GM19023 (cell line): ENCODE measurements around the gene CREB5.

Experiments used
- ATAC-seq: cut with Tn5 transposase; IDR thresholded peaks from one replicate; pipeline ENCODE4 v1.9.1; 2021; ENCODE audit warnings: mild to moderate bottlenecking, moderate library complexity; ENCODE audit not compliant: unreplicated experiment

Gene CREB5

DNA sequence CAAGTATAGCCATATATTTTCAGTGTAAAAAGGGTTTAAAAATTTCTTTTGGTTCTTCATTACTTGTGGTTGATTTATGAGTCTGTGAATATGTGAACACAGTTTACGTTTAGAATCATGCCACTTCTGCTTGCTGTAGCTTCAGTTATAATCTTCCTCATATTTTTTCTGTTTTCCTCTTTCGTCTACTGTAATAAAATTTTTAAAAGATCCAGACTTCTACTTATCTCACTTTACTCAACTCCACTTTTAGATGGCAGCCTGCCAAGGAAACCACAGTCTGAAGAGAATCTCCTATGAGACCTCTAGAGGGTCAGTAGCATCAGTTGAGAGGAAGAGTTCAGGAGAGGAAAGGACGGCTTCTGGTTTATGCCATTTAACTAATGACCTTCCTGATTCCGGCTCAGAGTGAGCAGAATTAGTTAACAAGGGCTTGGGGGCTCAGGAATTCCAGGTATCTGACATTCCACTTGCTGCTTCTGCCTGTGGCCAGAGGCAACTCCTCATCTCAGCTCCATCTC lies 21.4 kb downstream of the CREB5 start:
- no peak for ATAC-seq

DNA sequence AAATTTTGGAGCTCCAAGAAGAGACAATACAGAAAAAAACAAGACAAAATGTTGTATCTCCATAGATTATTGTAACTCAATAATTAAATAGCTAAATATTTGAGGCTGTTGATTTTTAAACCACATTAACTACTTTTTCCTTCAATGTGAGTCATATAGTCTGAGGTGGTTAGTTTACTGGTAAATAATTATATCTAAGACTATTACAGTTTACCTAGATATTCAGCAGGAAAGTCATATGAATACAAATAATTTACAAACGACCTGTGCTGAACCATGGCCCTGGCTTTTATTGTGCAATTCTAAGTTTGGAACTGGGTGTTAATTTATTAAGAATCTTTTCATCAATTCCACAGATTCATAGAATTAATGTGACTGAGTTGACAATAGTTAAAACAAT lies 22.2 kb downstream of the CREB5 start:
- ATAC-seq: no peak

DNA sequence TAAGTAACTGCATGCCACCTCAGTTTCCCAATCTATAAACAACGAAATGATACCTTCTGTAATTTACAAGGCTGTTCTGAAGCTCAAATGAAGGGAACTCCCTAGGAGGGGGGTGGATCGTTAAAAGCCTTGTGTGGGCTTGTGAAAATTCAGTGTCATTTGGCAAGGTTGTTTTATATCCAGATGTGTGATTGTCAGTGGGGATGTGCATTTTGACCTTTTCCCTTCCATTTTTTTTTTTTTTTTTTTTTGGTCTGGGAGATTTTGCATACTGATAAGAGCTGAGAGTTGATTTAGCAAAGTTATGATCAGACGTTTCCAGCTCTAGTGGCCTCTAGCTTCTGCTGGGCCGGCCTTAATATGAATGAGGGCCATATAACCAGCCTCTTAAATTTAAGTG lies 22.8 kb downstream of the CREB5 start:
- no peak for ATAC-seq

- ATAC-seq: no peak
These were observed 23.5 kb downstream of the CREB5 start for GRCh38 chr7:28435732-28436378.

DNA sequence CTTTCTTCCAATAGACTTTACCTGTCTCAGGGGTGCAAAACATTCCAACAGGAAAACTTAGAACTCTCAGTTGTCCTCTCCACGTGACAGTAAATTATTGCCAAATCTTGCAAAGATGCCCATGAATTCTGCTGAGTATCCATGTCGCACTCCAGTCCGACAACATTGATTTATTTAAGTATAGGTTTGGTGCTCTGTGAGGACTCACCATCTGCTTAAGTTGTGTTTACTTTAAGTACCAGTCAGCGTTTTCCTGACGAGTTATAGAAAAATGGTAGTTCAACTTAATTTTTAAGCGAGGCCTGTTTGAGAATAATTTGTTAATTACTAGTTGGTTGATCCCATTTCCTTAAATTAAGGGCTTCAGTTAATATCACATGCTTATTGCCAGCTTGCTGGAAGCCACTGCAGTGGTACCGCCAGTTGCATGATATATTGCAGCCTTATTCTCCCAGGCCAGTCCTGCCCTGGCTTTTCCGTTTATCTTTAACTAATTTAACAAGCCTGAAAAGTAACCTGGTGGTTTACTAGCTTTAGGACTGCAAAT lies 27.8 kb downstream of the CREB5 start:
- ATAC-seq: no peak

- no peak for ATAC-seq
These were observed 30.5 kb downstream of the CREB5 start for GRCh38 chr7:28442540-28443420.

DNA sequence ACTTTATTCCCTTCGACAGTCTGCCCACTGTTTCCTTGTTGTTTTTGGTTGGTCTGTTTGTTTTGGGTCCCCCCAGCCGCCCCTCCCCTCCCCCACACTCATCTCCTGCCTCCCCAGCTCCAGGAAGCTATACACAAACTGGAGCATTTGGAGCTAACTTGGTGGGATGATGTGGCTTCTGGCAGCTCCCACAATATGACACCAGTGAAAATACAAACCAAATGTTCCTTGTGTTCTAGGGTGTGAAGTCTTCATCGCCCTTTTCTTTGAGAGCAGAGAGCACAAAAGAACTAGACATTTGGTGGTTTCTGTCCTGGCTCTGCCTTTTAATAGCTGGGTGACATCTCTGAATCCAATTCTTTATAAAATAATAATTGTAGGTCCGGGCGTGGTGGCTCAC lies 33.8 kb downstream of the CREB5 start:
- no peak for ATAC-seq

GRCh38 chr7:28447071-28447470 lies 34.8 kb downstream of the CREB5 start:
- no peak for ATAC-seq

DNA sequence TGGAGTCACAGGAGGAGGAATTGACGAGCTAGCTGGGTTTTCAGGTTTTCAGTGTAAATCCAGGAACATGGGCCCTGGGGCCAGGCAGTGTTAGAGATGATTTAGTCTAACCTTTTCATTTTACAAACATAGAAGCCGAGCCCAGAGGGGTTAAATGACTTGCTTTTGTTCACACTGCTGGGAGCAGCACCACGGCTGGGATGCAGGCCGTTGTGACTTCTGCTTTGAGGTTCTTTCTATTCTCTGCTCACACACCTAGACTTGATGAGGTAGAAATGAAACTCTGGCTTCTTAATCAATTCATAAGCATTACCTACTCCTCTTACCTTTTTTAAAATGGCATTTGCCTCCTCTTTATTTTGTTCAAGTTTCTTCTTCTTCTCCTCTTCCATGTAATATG lies 36.4 kb downstream of the CREB5 start:
- ATAC-seq: no peak

GRCh38 chr7:28452681-28453080 lies 40.4 kb downstream of the CREB5 start:
- no peak for ATAC-seq

DNA sequence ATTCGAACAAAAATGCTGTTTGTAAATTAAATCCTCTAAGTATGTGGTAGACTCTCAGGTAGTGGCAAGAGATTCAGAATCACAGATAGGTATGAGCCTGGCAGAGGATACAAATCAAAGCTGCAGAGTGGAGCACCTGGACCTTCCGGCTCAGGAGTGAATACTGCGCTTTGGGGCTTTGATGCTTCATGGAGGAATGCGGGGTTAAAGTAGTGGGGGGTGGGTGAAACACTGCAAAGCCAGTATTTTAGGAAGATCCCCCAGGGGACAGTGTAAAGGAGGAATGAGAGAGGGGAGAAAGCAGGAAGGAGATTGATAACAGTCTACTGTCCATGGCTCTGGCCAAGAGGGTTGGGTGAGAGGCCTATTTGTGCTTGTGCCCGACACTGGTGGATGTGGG lies 43.2 kb downstream of the CREB5 start:
- no peak for ATAC-seq

DNA sequence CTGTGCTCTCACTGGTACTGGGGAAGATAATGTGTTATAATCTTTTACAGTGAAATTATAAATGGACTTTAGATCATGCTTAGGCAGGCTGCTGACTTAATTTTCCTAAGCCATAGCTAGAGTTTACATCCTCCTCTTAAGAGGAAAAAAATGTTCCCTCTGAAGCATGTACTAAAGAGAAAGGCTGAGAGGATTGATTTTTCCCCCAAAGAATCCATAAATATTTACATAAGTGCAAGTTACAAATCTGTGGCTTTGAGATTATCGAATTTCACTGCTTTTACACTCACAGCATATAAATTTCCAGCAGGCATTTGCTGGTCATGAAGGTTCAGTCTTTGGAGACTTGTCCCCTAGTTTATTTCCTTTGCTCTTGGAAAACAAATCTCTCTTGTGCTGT lies 43.7 kb downstream of the CREB5 start:
- no peak for ATAC-seq

DNA sequence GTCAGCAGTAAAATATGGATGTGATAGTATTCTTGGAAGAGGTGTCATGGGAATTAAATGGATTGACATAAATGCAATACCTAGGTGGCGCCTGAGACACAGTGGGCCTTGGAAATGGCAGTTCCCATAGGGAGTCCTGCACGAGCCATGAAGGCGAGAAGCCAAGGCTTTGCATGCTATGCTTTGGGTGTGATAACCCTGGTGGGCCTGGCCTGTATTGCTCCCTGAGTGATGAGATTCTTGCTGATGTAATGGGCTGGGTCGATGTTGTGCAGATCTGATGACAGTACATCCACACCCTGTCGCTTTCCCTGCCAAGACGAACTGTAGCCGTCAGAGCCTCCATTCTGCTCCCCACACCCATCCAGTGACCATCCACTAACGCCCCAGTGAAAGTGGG lies 46.4 kb downstream of the CREB5 start:
- no peak for ATAC-seq

DNA sequence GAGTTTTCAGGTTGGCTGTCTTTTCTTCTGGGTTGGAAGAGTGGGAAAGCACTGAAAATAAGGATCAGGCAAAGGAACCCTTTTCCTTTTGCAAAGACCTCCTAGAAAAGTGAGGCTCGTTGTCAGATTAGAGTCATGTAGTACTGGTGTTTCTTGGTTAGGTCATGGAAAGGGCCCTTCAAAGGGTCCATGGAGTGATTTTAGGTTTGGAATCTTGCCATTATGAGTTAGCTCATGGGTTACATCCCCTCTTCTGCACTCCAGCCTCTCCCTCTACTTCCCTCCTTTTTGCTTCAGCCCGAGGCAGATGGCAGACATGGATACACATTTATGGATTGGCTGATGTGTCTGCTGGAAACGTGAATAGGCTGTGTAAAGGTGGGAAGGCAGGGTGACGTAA lies 47.0 kb downstream of the CREB5 start:
- no peak for ATAC-seq

GRCh38 chr7:28465697-28466096 lies 53.4 kb downstream of the CREB5 start:
- ATAC-seq: no peak

- ATAC-seq: no peak
These were observed 54.0 kb downstream of the CREB5 start for GRCh38 chr7:28466341-28466740.

DNA sequence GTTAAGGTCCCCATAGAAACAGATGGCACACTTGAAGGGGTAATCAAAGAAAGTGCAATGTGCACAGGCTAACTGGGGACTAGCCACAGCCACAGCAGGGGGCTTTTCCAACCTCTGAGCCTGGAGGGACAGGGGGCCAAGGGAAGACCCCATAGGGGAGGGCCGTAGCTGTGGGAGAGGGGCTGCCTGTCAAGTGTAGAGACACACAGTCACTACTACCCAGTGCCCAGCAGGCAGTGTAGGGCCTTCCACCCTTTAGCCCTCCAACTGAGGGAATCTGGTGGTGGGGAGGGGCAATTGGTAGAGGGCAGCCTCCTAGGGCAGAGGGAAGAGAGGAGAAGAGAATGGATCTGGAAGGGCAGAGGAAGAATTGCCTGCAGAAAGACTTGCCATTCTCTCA lies 54.6 kb downstream of the CREB5 start:
- ATAC-seq: no peak

DNA sequence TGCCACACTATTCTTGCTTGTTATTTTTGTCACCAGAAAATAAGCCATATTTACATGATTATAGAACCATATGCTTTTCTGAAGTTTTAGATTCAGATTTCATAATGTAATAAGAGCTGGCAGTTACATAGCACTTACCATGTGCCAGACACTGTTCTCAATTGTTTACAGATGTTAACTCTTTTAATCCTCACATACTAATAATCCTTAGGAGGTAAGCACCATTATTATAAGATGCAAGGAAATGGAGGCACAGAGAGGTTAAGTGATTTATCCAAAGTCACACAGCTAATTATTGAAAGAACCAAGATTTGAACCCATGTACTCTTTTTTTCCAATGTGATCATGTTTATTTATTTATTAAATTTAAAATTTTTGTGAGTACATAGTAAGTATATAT lies 57.2 kb downstream of the CREB5 start:
- no peak for ATAC-seq

DNA sequence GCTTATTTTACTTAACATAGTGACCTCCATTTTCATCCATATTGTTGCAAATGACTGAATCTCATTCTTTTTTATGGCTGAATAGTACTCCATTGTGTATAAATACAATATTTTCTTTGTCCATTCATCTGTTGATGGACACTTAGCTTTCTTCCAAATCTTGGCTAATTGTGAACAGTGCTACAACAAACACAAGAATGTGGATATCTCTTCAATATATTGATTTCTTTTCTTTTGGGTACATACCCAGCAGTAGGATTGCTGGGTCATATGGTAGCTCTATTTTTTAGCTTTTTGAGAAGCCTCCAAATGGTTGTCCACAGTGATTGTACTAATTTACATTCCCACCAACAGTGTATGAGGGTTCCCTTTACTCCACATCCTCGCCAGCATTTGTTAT lies 58.0 kb downstream of the CREB5 start:
- ATAC-seq: no peak

DNA sequence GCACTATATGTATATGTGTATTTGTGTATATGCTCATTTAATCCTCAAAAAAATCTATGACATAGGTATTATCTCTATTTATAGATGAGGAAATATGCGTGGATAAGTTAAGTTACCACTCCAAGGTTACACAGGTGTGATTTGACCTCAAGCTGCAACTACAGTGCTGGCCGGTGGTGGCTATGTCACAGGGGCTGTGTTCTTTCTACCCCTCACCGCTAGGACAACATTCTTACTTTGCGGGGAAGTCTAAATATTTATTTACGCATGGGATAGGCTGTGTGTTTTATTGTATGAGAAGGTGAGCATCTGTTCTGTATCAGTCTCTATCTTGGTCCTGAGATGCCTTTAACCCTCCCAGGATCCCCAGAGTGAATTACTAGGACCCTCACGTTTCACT lies 60.0 kb downstream of the CREB5 start:
- no peak for ATAC-seq

GRCh38 chr7:28473571-28474281 lies 61.4 kb downstream of the CREB5 start:
- ATAC-seq: no peak
